GM23338 (cell line): ENCODE measurements around the gene RPLP1. TPM values are rescaled to one million over a fixed set of nuclear protein-coding genes. Genes with fewer than 3 reads are reported as not detected.

Source experiments
- ATAC-seq: fragments of 200-7000 bp; cut with Tn5 transposase; 3 replicates; pipeline ENCODE4 v1.9.1; 2020
- DNase-seq: peaks from one replicate; pipeline ENCODE4 v3.0.0-alpha.2; 2015; ENCODE audit warnings: low spot score
- H2AFZ ChIP-seq: fragments of 200-600 bp; sonication (generic); 2 replicates; pipeline ENCODE4 v1.8.0; 2016; ENCODE audit warnings: antibody characterized with exemption, mild to moderate bottlenecking, moderate library complexity
- H3F3A ChIP-seq: fragments of 200-600 bp; sonication (generic); replicated peaks from 2 replicates; pipeline ENCODE4 v1.8.0; 2017; ENCODE audit warnings: antibody characterized with exemption, mixed run types, low read depth
- H3K27ac ChIP-seq: fragments of 200-600 bp; sonication (generic); 2 replicates; pipeline ENCODE4 v1.6.1; 2016; ENCODE audit warnings: low read depth
- H3K27me3 ChIP-seq: fragments of 200-600 bp; sonication (generic); 2 replicates; pipeline ENCODE4 v1.8.0; 2016; ENCODE audit warnings: mild to moderate bottlenecking, mixed run types, moderate library complexity; ENCODE audit not compliant: insufficient read depth
- H3K36me3 ChIP-seq: fragments of 200-600 bp; sonication (generic); 2 replicates; pipeline ENCODE4 v1.8.0; 2016; ENCODE audit warnings: mild to moderate bottlenecking; ENCODE audit not compliant: insufficient read depth
- H3K4me1 ChIP-seq: fragments of 200-600 bp; sonication (generic); 2 replicates; pipeline ENCODE4 v1.8.0; 2016; ENCODE audit warnings: mild to moderate bottlenecking, moderate library complexity; ENCODE audit not compliant: insufficient read depth
- H3K4me2 ChIP-seq: fragments of 200-600 bp; sonication (generic); 2 replicates; pipeline ENCODE4 v1.7.1; 2017; ENCODE audit warnings: mixed run types
- H3K4me3 ChIP-seq: fragments of 200-600 bp; sonication (generic); 2 replicates; pipeline ENCODE4 v1.6.1; 2016; ENCODE audit warnings: mixed run types
- H3K79me2 ChIP-seq: fragments of 200-600 bp; sonication (generic); replicated peaks from 2 replicates; pipeline ENCODE4 v1.8.0; 2017; ENCODE audit warnings: mild to moderate bottlenecking; ENCODE audit not compliant: insufficient read depth
- H3K9me2 ChIP-seq: fragments of 200-600 bp; sonication (generic); 2 replicates; pipeline ENCODE4 v1.8.0; 2017; ENCODE audit not compliant: insufficient read depth
- H4K20me1 ChIP-seq: fragments of 200-600 bp; sonication (generic); replicated peaks from 2 replicates; pipeline ENCODE4 v1.8.0; 2017; ENCODE audit warnings: mild to moderate bottlenecking; ENCODE audit not compliant: insufficient read depth
- H3K27ac Mint-ChIP-seq: 2 replicates; pipeline ENCODE4 v1.8.0; 2020; ENCODE audit warnings: inconsistent platforms, mild to moderate bottlenecking, moderate library complexity, mixed read lengths
- H3K27me3 Mint-ChIP-seq: 3 replicates; pipeline ENCODE4 v1.8.0; 2022; ENCODE audit warnings: low read depth, mild to moderate bottlenecking, moderate library complexity, mixed read lengths, inconsistent platforms; ENCODE audit not compliant: insufficient read depth, poor library complexity
- H3K36me3 Mint-ChIP-seq: 3 replicates; pipeline ENCODE4 v1.8.0; 2021; ENCODE audit warnings: low read depth, mild to moderate bottlenecking, inconsistent platforms, moderate library complexity, mixed read lengths
- H3K4me1 Mint-ChIP-seq: 3 replicates; pipeline ENCODE4 v1.8.0; 2020; ENCODE audit warnings: mild to moderate bottlenecking, inconsistent platforms, mixed read lengths
- H3K4me3 Mint-ChIP-seq: 3 replicates; pipeline ENCODE4 v1.8.0; 2021; ENCODE audit warnings: moderate library complexity, mild to moderate bottlenecking, inconsistent platforms, mixed read lengths
- H3K9me3 Mint-ChIP-seq: 3 replicates; pipeline ENCODE4 v1.8.0; 2020; ENCODE audit warnings: moderate library complexity, mild to moderate bottlenecking, inconsistent platforms, mixed read lengths
- CREB1 ChIP-seq: fragments of 250-450 bp; sonication (Bioruptor Pico); IDR thresholded peaks from 2 replicates; pipeline ENCODE4 v1.5.0; 2020; ENCODE audit warnings: low read depth, mild to moderate bottlenecking, moderate library complexity
- EZH2phosphoT487 ChIP-seq: fragments of 200-600 bp; sonication (generic); IDR thresholded peaks from one replicate; pipeline ENCODE4 v1.8.1; 2018; ENCODE audit warnings: antibody characterized with exemption; ENCODE audit not compliant: unreplicated experiment
- POLR2AphosphoS5 ChIP-seq: IDR thresholded peaks from 2 replicates; pipeline ENCODE4 v1.6.1; 2016; ENCODE audit warnings: antibody characterized with exemption, low read depth
- STAT1 ChIP-seq: IDR thresholded peaks from one replicate; pipeline ENCODE4 v1.6.1; 2016; ENCODE audit warnings: antibody characterized with exemption; ENCODE audit not compliant: unreplicated experiment
- ZNF331 ChIP-seq: fragments of 250-450 bp; sonication (Bioruptor Pico); IDR thresholded peaks from 2 replicates; pipeline ENCODE4 v1.5.0; 2020; ENCODE audit warnings: low read depth, mild to moderate bottlenecking, moderate library complexity
- polyA plus RNA-seq: library from polyadenylated mRNA; unstranded; fragments of >200 nt; fragmentation: Nextera tagmentation; extraction: Ambion mirVana; gene quantifications from 2 replicates; pipeline ENCODE4 v1.2.1, GENCODE V29; 2016
- total RNA-seq: library from RNA; depleted of rRNA; stranded (reverse); fragments of >200 nt; shearing (Covaris generic); gene quantifications from 2 replicates; pipeline ENCODE4 v1.2.3, GENCODE V29; 2014
- TF ChIP-seq, protein P1 (sequence below), 2 experiments: fragments of 200-600 bp in 1 of 2; sonication (generic) in 1 of 2; conservative IDR thresholded peaks; 2 replicates each; pipeline versions ENCODE4 v1.5.1 to v1.6.1; 2016 to 2017; ENCODE audit warnings: antibody characterized with exemption in 2 of 2, low read depth in 2 of 2, mild to moderate bottlenecking in 2 of 2, moderate library complexity in 1 of 2
- TF ChIP-seq, protein P2 (sequence below): fragments of 250-450 bp; sonication (Bioruptor Pico); IDR thresholded peaks from 2 replicates; pipeline ENCODE4 v1.5.0; 2020; ENCODE audit warnings: mild to moderate bottlenecking, moderate library complexity

The RPLP1 gene
- total and polyA plus RNA-seq, 2 experiments from 2014 or later: 283 to 3,258 TPM

DNA sequence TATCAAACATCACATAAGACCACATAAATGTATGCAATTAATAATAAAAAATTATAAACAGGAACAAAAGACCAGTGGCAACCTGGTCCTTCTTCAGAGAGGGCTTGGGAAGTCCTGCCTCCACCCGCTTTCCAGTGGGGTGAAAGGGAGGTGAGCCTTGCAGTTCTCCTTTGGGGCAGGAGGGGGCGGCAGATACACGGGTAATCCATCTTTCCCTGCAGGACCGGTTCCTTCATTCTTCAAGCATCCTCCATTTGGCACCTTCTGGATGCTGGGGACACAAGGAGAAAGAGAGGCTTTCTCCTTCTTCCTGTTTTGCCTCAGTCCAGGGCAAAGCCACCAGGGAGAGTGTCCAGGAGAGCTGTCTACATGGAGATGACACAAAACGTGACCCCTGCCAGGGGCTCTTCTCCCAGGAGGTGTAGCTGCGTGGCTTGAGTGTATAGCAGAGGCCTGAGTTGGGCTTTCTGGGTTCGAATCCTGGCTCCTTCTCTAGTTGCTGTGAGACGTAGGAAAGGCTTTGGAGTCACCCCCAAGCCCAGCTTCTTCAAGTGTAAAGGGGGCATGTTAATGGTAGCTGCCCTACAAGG is 23.2 kb downstream of the RPLP1 start:
- H3K9me3 Mint-ChIP-seq: peaks cover 9% of the 10 kb centered on the region; the same call in 2 of the 3 replicates
- H3K4me1 ChIP-seq: no peaks in the 10 kb centered on the region
- peak overlapping the region; percentile 80; the same call in 1 of the 2 replicates for H2AFZ ChIP-seq
- H3K36me3 ChIP-seq: no peaks in the 10 kb centered on the region; the same call in 1 of the 2 replicates
- no peak overlapping the region for H3K27ac Mint-ChIP-seq
- H3K27ac ChIP-seq: no peak overlapping the region
- peaks cover 4% of the 10 kb centered on the region for H3K27me3 Mint-ChIP-seq
- DNase-seq: peak; percentile 83
- H3K4me1 Mint-ChIP-seq: no peaks in the 10 kb centered on the region
- ATAC-seq: peak; percentile 80
- no peak overlapping the region for H3K4me2 ChIP-seq
- H3F3A ChIP-seq: no peaks in the 10 kb centered on the region
- no peaks in the 10 kb centered on the region for H3K27me3 ChIP-seq
- H3K4me3 ChIP-seq: no peak overlapping the region
- H3K79me2 ChIP-seq: no peaks in the 10 kb centered on the region
- no peak overlapping the region for H3K4me3 Mint-ChIP-seq
- peaks cover 3% of the 10 kb centered on the region for H3K36me3 Mint-ChIP-seq
- H3K9me2 ChIP-seq: no peaks in the 10 kb centered on the region
- TF ChIP-seq STAT1: no peak
- TF ChIP-seq, protein P1, sequence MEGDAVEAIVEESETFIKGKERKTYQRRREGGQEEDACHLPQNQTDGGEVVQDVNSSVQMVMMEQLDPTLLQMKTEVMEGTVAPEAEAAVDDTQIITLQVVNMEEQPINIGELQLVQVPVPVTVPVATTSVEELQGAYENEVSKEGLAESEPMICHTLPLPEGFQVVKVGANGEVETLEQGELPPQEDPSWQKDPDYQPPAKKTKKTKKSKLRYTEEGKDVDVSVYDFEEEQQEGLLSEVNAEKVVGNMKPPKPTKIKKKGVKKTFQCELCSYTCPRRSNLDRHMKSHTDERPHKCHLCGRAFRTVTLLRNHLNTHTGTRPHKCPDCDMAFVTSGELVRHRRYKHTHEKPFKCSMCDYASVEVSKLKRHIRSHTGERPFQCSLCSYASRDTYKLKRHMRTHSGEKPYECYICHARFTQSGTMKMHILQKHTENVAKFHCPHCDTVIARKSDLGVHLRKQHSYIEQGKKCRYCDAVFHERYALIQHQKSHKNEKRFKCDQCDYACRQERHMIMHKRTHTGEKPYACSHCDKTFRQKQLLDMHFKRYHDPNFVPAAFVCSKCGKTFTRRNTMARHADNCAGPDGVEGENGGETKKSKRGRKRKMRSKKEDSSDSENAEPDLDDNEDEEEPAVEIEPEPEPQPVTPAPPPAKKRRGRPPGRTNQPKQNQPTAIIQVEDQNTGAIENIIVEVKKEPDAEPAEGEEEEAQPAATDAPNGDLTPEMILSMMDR (conservative IDR thresholded peaks at IDR 0.05; ENCODE audit: low read depth in 2 of 2): peak; percentile 85 to 94
- no peak for TF ChIP-seq ZNF331 (CRISPR knock-in tag)
- no peak for TF ChIP-seq EZH2phosphoT487
- no peak for TF ChIP-seq POLR2AphosphoS5
- TF ChIP-seq, protein P2, sequence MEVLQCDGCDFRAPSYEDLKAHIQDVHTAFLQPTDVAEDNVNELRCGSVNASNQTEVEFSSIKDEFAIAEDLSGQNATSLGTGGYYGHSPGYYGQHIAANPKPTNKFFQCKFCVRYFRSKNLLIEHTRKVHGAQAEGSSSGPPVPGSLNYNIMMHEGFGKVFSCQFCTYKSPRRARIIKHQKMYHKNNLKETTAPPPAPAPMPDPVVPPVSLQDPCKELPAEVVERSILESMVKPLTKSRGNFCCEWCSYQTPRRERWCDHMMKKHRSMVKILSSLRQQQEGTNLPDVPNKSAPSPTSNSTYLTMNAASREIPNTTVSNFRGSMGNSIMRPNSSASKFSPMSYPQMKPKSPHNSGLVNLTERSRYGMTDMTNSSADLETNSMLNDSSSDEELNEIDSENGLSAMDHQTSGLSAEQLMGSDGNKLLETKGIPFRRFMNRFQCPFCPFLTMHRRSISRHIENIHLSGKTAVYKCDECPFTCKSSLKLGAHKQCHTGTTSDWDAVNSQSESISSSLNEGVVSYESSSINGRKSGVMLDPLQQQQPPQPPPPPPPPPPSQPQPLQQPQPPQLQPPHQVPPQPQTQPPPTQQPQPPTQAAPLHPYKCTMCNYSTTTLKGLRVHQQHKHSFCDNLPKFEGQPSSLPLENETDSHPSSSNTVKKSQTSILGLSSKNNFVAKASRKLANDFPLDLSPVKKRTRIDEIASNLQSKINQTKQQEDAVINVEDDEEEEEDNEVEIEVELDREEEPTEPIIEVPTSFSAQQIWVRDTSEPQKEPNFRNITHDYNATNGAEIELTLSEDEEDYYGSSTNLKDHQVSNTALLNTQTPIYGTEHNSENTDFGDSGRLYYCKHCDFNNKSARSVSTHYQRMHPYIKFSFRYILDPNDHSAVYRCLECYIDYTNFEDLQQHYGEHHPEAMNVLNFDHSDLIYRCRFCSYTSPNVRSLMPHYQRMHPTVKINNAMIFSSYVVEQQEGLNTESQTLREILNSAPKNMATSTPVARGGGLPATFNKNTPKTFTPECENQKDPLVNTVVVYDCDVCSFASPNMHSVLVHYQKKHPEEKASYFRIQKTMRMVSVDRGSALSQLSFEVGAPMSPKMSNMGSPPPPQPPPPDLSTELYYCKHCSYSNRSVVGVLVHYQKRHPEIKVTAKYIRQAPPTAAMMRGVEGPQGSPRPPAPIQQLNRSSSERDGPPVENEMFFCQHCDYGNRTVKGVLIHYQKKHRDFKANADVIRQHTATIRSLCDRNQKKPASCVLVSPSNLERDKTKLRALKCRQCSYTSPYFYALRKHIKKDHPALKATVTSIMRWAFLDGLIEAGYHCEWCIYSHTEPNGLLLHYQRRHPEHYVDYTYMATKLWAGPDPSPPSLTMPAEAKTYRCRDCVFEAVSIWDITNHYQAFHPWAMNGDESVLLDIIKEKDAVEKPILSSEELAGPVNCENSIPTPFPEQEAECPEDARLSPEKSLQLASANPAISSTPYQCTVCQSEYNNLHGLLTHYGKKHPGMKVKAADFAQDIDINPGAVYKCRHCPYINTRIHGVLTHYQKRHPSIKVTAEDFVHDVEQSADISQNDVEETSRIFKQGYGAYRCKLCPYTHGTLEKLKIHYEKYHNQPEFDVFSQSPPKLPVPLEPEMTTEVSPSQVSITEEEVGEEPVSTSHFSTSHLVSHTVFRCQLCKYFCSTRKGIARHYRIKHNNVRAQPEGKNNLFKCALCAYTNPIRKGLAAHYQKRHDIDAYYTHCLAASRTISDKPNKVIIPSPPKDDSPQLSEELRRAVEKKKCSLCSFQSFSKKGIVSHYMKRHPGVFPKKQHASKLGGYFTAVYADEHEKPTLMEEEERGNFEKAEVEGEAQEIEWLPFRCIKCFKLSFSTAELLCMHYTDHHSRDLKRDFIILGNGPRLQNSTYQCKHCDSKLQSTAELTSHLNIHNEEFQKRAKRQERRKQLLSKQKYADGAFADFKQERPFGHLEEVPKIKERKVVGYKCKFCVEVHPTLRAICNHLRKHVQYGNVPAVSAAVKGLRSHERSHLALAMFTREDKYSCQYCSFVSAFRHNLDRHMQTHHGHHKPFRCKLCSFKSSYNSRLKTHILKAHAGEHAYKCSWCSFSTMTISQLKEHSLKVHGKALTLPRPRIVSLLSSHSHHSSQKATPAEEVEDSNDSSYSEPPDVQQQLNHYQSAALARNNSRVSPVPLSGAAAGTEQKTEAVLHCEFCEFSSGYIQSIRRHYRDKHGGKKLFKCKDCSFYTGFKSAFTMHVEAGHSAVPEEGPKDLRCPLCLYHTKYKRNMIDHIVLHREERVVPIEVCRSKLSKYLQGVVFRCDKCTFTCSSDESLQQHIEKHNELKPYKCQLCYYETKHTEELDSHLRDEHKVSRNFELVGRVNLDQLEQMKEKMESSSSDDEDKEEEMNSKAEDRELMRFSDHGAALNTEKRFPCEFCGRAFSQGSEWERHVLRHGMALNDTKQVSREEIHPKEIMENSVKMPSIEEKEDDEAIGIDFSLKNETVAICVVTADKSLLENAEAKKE: no peak
- no peak for TF ChIP-seq CREB1 (CRISPR knock-in tag)
- no peaks in the 10 kb centered on the region for H4K20me1 ChIP-seq
